IMR-90 (cell line): ENCODE measurements around the gene HAP1. TPM values are rescaled to one million over a fixed set of nuclear protein-coding genes. Genes with fewer than 3 reads are reported as not detected.

Experiments
- ATAC-seq: fragments of 200-7000 bp; cut with Tn5 transposase; 2 replicates; pipeline ENCODE4 v1.9.1; 2020; ENCODE audit warnings: low read depth, mild to moderate bottlenecking, moderate library complexity
- BruUV-seq: library from RNA; stranded (reverse); fragments of 400-500 nt; replicated peaks from 2 replicates; lab custom pipeline; 2021; lab: Mats Ljungman, UMichigan
- CTCF ChIA-PET: fragments of 300-600 bp; formaldehyde crosslinking; extraction: SDS; loops from one replicate; lab custom pipeline; 2021; ENCODE audit warnings: antibody characterized with exemption; lab: Yijun Ruan, JAX
- POLR2A ChIA-PET: fragments of 300-600 bp; sonication (Branson Sonifier 250); formaldehyde crosslinking; loops from one replicate; lab custom pipeline; 2022; ENCODE audit warnings: antibody characterized with exemption; ENCODE audit not compliant: unreplicated experiment; lab: Charles Lee
- DNase-seq: peaks from one replicate; pipeline ENCODE4 v3.0.0; 2013
- H2AFZ ChIP-seq: replicated peaks from 2 replicates; pipeline ENCODE3; 2013; ENCODE audit warnings: low read length, mild to moderate bottlenecking; ENCODE audit not compliant: poor library complexity
- H2AK5ac ChIP-seq: 2 replicates; pipeline ENCODE4 v1.6.1; 2013; ENCODE audit warnings: low read depth, low read length, inconsistent platforms
- H2AK9ac ChIP-seq: replicated peaks from 2 replicates; pipeline ENCODE3; 2013; ENCODE audit warnings: mild to moderate bottlenecking, low read depth, low read length, moderate library complexity; ENCODE audit not compliant: poor library complexity
- H2BK120ac ChIP-seq: 2 replicates; pipeline ENCODE4 v1.6.1; 2013; ENCODE audit warnings: low read depth, low read length, inconsistent platforms
- H2BK15ac ChIP-seq: 3 replicates; pipeline ENCODE4 v1.6.1; 2013; ENCODE audit warnings: low read depth, low read length, inconsistent platforms
- H2BK20ac ChIP-seq: 2 replicates; pipeline ENCODE4 v1.6.1; 2013; ENCODE audit warnings: low read depth, mild to moderate bottlenecking, inconsistent platforms, low read length, moderate library complexity
- H2BK5ac ChIP-seq: 2 replicates; pipeline ENCODE4 v1.6.1; 2013; ENCODE audit warnings: mild to moderate bottlenecking, low read depth, low read length, inconsistent platforms; ENCODE audit not compliant: poor library complexity, severe bottlenecking
- H3K14ac ChIP-seq: replicated peaks from 2 replicates; pipeline ENCODE4 v1.6.1; 2013; ENCODE audit warnings: low read depth, low read length, inconsistent platforms
- H3K18ac ChIP-seq: 2 replicates; pipeline ENCODE4 v1.6.1; 2013; ENCODE audit warnings: low read depth, low read length, control low read depth
- H3K23ac ChIP-seq: 2 replicates; pipeline ENCODE4 v1.6.1; 2013; ENCODE audit warnings: low read depth, low read length, inconsistent platforms
- H3K27ac ChIP-seq: 2 replicates; pipeline ENCODE4 v1.5.1; 2013; ENCODE audit warnings: mild to moderate bottlenecking, control low read depth, low read length; ENCODE audit not compliant: insufficient read depth
- H3K27me3 ChIP-seq: 2 replicates; pipeline ENCODE4 v1.6.1; 2013; ENCODE audit warnings: low read length; ENCODE audit not compliant: control insufficient read depth, insufficient read depth
- H3K36me3 ChIP-seq: 2 replicates; pipeline ENCODE4 v1.6.1; 2013; ENCODE audit warnings: low read length, mixed read lengths; ENCODE audit not compliant: control insufficient read depth, insufficient read depth
- H3K4ac ChIP-seq: 2 replicates; pipeline ENCODE4 v1.6.1; 2013; ENCODE audit warnings: low read depth, low read length, inconsistent platforms
- H3K4me1 ChIP-seq: 2 replicates; pipeline ENCODE4 v1.6.1; 2013; ENCODE audit warnings: low read length, mixed read lengths; ENCODE audit not compliant: control insufficient read depth, insufficient read depth
- H3K4me2 ChIP-seq: 2 replicates; pipeline ENCODE4 v1.6.1; 2013; ENCODE audit warnings: low read depth, mild to moderate bottlenecking, control low read depth, low read length, moderate library complexity
- H3K4me3 ChIP-seq: 2 replicates; pipeline ENCODE4 v1.5.1; 2013; ENCODE audit warnings: low read depth, mild to moderate bottlenecking, control low read depth, low read length, moderate library complexity; ENCODE audit not compliant: insufficient read depth
- H3K56ac ChIP-seq: 2 replicates; pipeline ENCODE4 v1.6.1; 2013; ENCODE audit warnings: low read length, inconsistent platforms; ENCODE audit not compliant: insufficient read depth; ENCODE audit errors: extremely low read depth
- H3K79me1 ChIP-seq, 2 experiments: 2 replicates each; pipeline ENCODE4 v1.6.1; 2013; ENCODE audit warnings: low read length in 2 of 2, inconsistent platforms in 1 of 2, low read depth in 1 of 2
- H3K9ac ChIP-seq: 2 replicates; pipeline ENCODE4 v1.6.1; 2013; ENCODE audit warnings: low read depth, low read length, control low read depth
- H3K9me1 ChIP-seq: 2 replicates; pipeline ENCODE4 v1.6.1; 2013; ENCODE audit warnings: low read length, inconsistent platforms; ENCODE audit not compliant: insufficient read depth
- H3K9me3 ChIP-seq: 2 replicates; pipeline ENCODE4 v1.6.1; 2013; ENCODE audit warnings: low read length; ENCODE audit not compliant: control insufficient read depth, insufficient read depth
- H4K20me1 ChIP-seq: 2 replicates; pipeline ENCODE4 v1.6.1; 2013; ENCODE audit warnings: low read length, inconsistent platforms; ENCODE audit not compliant: insufficient read depth
- H4K5ac ChIP-seq: 2 replicates; pipeline ENCODE4 v1.6.1; 2013; ENCODE audit warnings: mild to moderate bottlenecking, low read depth, low read length, control low read depth
- H4K8ac ChIP-seq, 2 experiments: 2 replicates each; pipeline ENCODE4 v1.6.1; 2013; ENCODE audit warnings: low read depth in 2 of 2, low read length in 2 of 2, control low read depth in 1 of 2, inconsistent platforms in 1 of 2
- H4K91ac ChIP-seq: 2 replicates; pipeline ENCODE4 v1.6.1; 2013; ENCODE audit warnings: low read depth, low read length, inconsistent platforms; ENCODE audit not compliant: insufficient read depth
- BHLHE40 ChIP-seq: fragments of 150-350 bp; IDR thresholded peaks from 2 replicates; pipeline ENCODE4 v1.6.1; 2016; ENCODE audit warnings: mild to moderate bottlenecking, low read depth, low read length
- CEBPB ChIP-seq: IDR thresholded peaks from 2 replicates; pipeline ENCODE4 v1.6.1; 2012; ENCODE audit warnings: low read depth, low read length, improper control_type of control experiment
- CHD1 ChIP-seq: IDR thresholded peaks from 2 replicates; pipeline ENCODE4 v1.6.1; 2012; ENCODE audit warnings: low read depth, low read length, improper control_type of control experiment
- FOS ChIP-seq: fragments of 150-350 bp; IDR thresholded peaks from 2 replicates; pipeline ENCODE4 v1.6.1; 2016; ENCODE audit warnings: low read depth, low read length
- MAZ ChIP-seq: IDR thresholded peaks from 2 replicates; pipeline ENCODE4 v1.6.1; 2012; ENCODE audit warnings: low read depth, mild to moderate bottlenecking, low read length, improper control_type of control experiment, moderate library complexity, borderline replicate concordance
- MXI1 ChIP-seq: IDR thresholded peaks from 2 replicates; pipeline ENCODE4 v1.6.1; 2012; ENCODE audit warnings: low read depth, mild to moderate bottlenecking, low read length, moderate library complexity, borderline replicate concordance
- NFE2L2 ChIP-seq: fragments of 150-350 bp; IDR thresholded peaks from 2 replicates; pipeline ENCODE4 v1.6.1; 2016; ENCODE audit warnings: low read depth, mild to moderate bottlenecking, low read length
- POLR2A ChIP-seq: IDR thresholded peaks from 2 replicates; pipeline ENCODE4 v1.6.1; 2012; ENCODE audit warnings: mild to moderate bottlenecking, low read depth, low read length
- RAD21 ChIP-seq: IDR thresholded peaks from 2 replicates; pipeline ENCODE4 v1.6.1; 2012; ENCODE audit warnings: low read length, improper control_type of control experiment
- RCOR1 ChIP-seq: IDR thresholded peaks from 2 replicates; pipeline ENCODE4 v1.6.1; 2012; ENCODE audit warnings: mild to moderate bottlenecking, low read length, improper control_type of control experiment; ENCODE audit not compliant: insufficient replicate concordance
- SMC3 ChIP-seq: fragments of 150-350 bp; IDR thresholded peaks from 2 replicates; pipeline ENCODE4 v1.6.1; 2016; ENCODE audit warnings: low read depth, mild to moderate bottlenecking, antibody characterized with exemption, low read length, moderate library complexity
- WGBS, 2 experiments: methylation state at CpG; one replicate each; pipeline versions ENCODE4 v1.1.5 to v1.1.7; 2013; ENCODE audit warnings: missing lambda C conversion rate in 2 of 2; ENCODE audit not compliant: insufficient read length in 1 of 2; ENCODE audit errors: extremely low coverage in 2 of 2; 5-methylcytosine and 5-hydroxymethylcytosine counted together
- dilution Hi-C: fragments of 300-500 bp; cut with HindIII; formaldehyde crosslinking; loops from one replicate; pipeline ENCODE4 v1.14.3; 2018; ENCODE audit warnings: low sequenced_read_pairs; ENCODE audit not compliant: unreplicated experiment
- in situ Hi-C: fragments of 300-500 bp; cut with MboI; formaldehyde crosslinking; loops from 3 replicates; pipeline ENCODE4 v1.14.3; 2019; ENCODE audit warnings: low sequenced_read_pairs, inconsistent platforms, mixed read lengths
- intact Hi-C: fragments of 100-400 bp; cut with micrococcal nuclease; formaldehyde crosslinking; loops from 2 replicates; pipeline ENCODE4 v1.10.0; 2022
- polyA plus RNA-seq, 3 experiments: library from polyadenylated mRNA; depleted of rRNA; stranded (reverse); fragments of >200 nt; gene quantifications; 2 replicates each; pipeline ENCODE4 v1.2.3, GENCODE V29; 2012; ENCODE audit warnings: low replicate concordance in 1 of 3
- total RNA-seq: library from RNA; depleted of rRNA; stranded (reverse); fragments of >200 nt; gene quantifications from 2 replicates; pipeline ENCODE4 v1.2.3, GENCODE V29; 2012
- TF ChIP-seq, protein P1 (sequence below): conservative IDR thresholded peaks from 2 replicates; pipeline ENCODE4 v1.5.1; 2012; ENCODE audit warnings: mild to moderate bottlenecking, low read depth, low read length, improper control_type of control experiment

Gene HAP1
- total and polyA plus RNA-seq, 2 of the 4 experiments (the other 2 are of a cell fraction) = under 0.01 to 0.09 TPM

GRCh38 chr17:41758601-41759000 lies 24.2 kb upstream of the HAP1 start:
- dilution Hi-C loops = no loop called here
- ATAC-seq (no peak), DNase-seq (no peak)
- Histone ChIP-seq H3K4me2 (no peak overlapping the region), H4K20me1 (peaks cover 3% of the 10 kb centered on the region; the same call in 1 of the 2 replicates), H4K91ac (no peak overlapping the region), H3K79me1 (no peaks in the 10 kb centered on the region), H2AFZ (peak overlapping the region; percentile 13), H4K5ac (no peak overlapping the region), H3K9me1 (0 out of 2 replicates have a peak, but pooled peaks cover 4% of the 10 kb centered on the region), H3K27ac (no peak overlapping the region), H3K23ac (no peak overlapping the region), H3K18ac (no peak overlapping the region), H3K4ac (no peak overlapping the region), H3K27me3 (no peaks in the 10 kb centered on the region), H3K36me3 (peaks cover 78% of the 10 kb centered on the region), H3K9ac (no peak overlapping the region), H2BK120ac (no peak overlapping the region), H3K4me1 (no peaks in the 10 kb centered on the region), H2BK5ac (no peak overlapping the region), H4K8ac (no peak overlapping the region), H3K56ac (no peak overlapping the region), H3K4me3 (no peak overlapping the region), H2BK15ac (no peak overlapping the region), H3K9me3 (no peaks in the 10 kb centered on the region), H2BK20ac (no peak overlapping the region), H3K14ac (no peak overlapping the region), H2AK5ac (no peak overlapping the region), H2AK9ac (no peak overlapping the region)
- 93% methylated on average over 5 of the region's 9 CpGs; no CpG with 5 or more reads in 1 of the 2 experiments for WGBS, 2 experiments
- intact Hi-C loops = no loop called here
- TF ChIP-seq RCOR1 = no peak
- TF ChIP-seq NFE2L2 = no peak
- no peak for TF ChIP-seq CEBPB
- TF ChIP-seq SMC3 = no peak
- no peak for TF ChIP-seq BHLHE40
- TF ChIP-seq FOS = no peak
- no peak for TF ChIP-seq RAD21
- TF ChIP-seq POLR2A = no peak
- TF ChIP-seq, protein P1, sequence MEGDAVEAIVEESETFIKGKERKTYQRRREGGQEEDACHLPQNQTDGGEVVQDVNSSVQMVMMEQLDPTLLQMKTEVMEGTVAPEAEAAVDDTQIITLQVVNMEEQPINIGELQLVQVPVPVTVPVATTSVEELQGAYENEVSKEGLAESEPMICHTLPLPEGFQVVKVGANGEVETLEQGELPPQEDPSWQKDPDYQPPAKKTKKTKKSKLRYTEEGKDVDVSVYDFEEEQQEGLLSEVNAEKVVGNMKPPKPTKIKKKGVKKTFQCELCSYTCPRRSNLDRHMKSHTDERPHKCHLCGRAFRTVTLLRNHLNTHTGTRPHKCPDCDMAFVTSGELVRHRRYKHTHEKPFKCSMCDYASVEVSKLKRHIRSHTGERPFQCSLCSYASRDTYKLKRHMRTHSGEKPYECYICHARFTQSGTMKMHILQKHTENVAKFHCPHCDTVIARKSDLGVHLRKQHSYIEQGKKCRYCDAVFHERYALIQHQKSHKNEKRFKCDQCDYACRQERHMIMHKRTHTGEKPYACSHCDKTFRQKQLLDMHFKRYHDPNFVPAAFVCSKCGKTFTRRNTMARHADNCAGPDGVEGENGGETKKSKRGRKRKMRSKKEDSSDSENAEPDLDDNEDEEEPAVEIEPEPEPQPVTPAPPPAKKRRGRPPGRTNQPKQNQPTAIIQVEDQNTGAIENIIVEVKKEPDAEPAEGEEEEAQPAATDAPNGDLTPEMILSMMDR = no peak
- TF ChIP-seq MAZ = no peak
- TF ChIP-seq MXI1 = no peak
- no peak for TF ChIP-seq CHD1
- CTCF ChIA-PET = no interaction called here
- POLR2A ChIA-PET = no interaction called here
- BruUV-seq = no TSS peak
- in situ Hi-C loops = no loop called here
